H9 (cell line): ENCODE data around the gene SDR39U1. TPM values are rescaled to one million over a fixed set of nuclear protein-coding genes. Genes with fewer than 3 reads are reported as not detected.

ENCODE experiments used
- DNase-seq: peaks from one replicate; pipeline ENCODE4 v3.0.0-alpha.2; 2017
- H2AFZ ChIP-seq: one replicate; pipeline ENCODE4 v1.6.1; 2013; ENCODE audit warnings: mild to moderate bottlenecking, low read length, control low read depth, moderate library complexity
- H2AK5ac ChIP-seq: 2 replicates; pipeline ENCODE4 v1.6.1; 2013; ENCODE audit warnings: low read length, control low read depth, mixed read lengths; ENCODE audit not compliant: insufficient read length
- H2BK120ac ChIP-seq: one replicate; pipeline ENCODE4 v1.6.1; 2013; ENCODE audit warnings: low read depth, mild to moderate bottlenecking, low read length, control low read depth, inconsistent platforms; ENCODE audit not compliant: poor library complexity, severe bottlenecking
- H2BK12ac ChIP-seq: 2 replicates; pipeline ENCODE4 v1.6.1; 2013; ENCODE audit warnings: low read length, control low read depth, mixed read lengths, low read depth; ENCODE audit not compliant: insufficient read length
- H2BK15ac ChIP-seq: 2 replicates; pipeline ENCODE4 v1.6.1; 2013; ENCODE audit warnings: low read depth, low read length, control low read depth
- H2BK20ac ChIP-seq: one replicate; pipeline ENCODE4 v1.6.1; 2013; ENCODE audit warnings: low read depth, mild to moderate bottlenecking, low read length, control low read depth, inconsistent platforms; ENCODE audit not compliant: poor library complexity, severe bottlenecking
- H2BK5ac ChIP-seq: 2 replicates; pipeline ENCODE4 v1.6.1; 2013; ENCODE audit warnings: low read length, control low read depth, mixed read lengths; ENCODE audit not compliant: insufficient read length
- H3K14ac ChIP-seq: 2 replicates; pipeline ENCODE4 v1.6.1; 2013; ENCODE audit warnings: low read length, control low read depth; ENCODE audit not compliant: insufficient read depth
- H3K18ac ChIP-seq: 2 replicates; pipeline ENCODE4 v1.6.1; 2013; ENCODE audit warnings: low read depth, mild to moderate bottlenecking, mixed read lengths, low read length, control low read depth; ENCODE audit not compliant: insufficient read length
- H3K23ac ChIP-seq: 2 replicates; pipeline ENCODE4 v1.6.1; 2013; ENCODE audit warnings: low read length, control low read depth, mixed read lengths, low read depth; ENCODE audit not compliant: insufficient read length
- H3K23me2 ChIP-seq: 2 replicates; pipeline ENCODE4 v1.6.1; 2013; ENCODE audit warnings: low read depth, mild to moderate bottlenecking, mixed read lengths, low read length, control low read depth; ENCODE audit not compliant: insufficient read length, poor library complexity, severe bottlenecking
- H3K27ac ChIP-seq: 2 replicates; pipeline ENCODE4 v1.5.1; 2013; ENCODE audit warnings: low read length, control low read depth, mixed read lengths, low read depth; ENCODE audit not compliant: insufficient read length
- H3K27me3 ChIP-seq: 2 replicates; pipeline ENCODE4 v1.6.1; 2013; ENCODE audit warnings: low read length, control low read depth, inconsistent platforms; ENCODE audit not compliant: insufficient read depth
- H3K4ac ChIP-seq: 2 replicates; pipeline ENCODE4 v1.6.1; 2013; ENCODE audit warnings: low read depth, mild to moderate bottlenecking, control low read depth, inconsistent platforms, low read length, moderate library complexity
- H3K4me1 ChIP-seq: 2 replicates; pipeline ENCODE4 v1.6.1; 2013; ENCODE audit warnings: low read length, control low read depth, inconsistent platforms; ENCODE audit not compliant: insufficient read depth
- H3K4me2 ChIP-seq: 2 replicates; pipeline ENCODE4 v1.6.1; 2013; ENCODE audit warnings: low read length, control low read depth, mixed read lengths; ENCODE audit not compliant: insufficient read length, insufficient read depth
- H3K56ac ChIP-seq: 2 replicates; pipeline ENCODE4 v1.6.1; 2013; ENCODE audit warnings: low read depth, mild to moderate bottlenecking, mixed read lengths, low read length, control low read depth; ENCODE audit not compliant: insufficient read length
- H3K79me1 ChIP-seq: 2 replicates; pipeline ENCODE4 v1.6.1; 2013; ENCODE audit warnings: low read depth, mild to moderate bottlenecking, moderate library complexity, low read length, control low read depth, inconsistent platforms; ENCODE audit not compliant: insufficient read depth, poor library complexity, severe bottlenecking
- H3K79me2 ChIP-seq: 2 replicates; pipeline ENCODE4 v1.6.1; 2013; ENCODE audit warnings: low read length, control low read depth, inconsistent platforms; ENCODE audit not compliant: insufficient read depth
- H3K9ac ChIP-seq: 2 replicates; pipeline ENCODE4 v1.6.1; 2013; ENCODE audit warnings: low read length, control low read depth, mixed read lengths; ENCODE audit not compliant: insufficient read length; ENCODE audit errors: extremely low read depth
- H3K9me3 ChIP-seq: one replicate; pipeline ENCODE4 v1.6.1; 2013; ENCODE audit warnings: low read depth, low read length, inconsistent platforms; ENCODE audit not compliant: control insufficient read depth
- H3T11ph ChIP-seq: one replicate; pipeline ENCODE4 v1.6.1; 2013; ENCODE audit warnings: mild to moderate bottlenecking, low read length, control low read depth, inconsistent platforms
- H4K20me1 ChIP-seq: one replicate; pipeline ENCODE4 v1.6.1; 2013; ENCODE audit not compliant: control insufficient read depth, insufficient read length, insufficient read depth
- H4K5ac ChIP-seq: 2 replicates; pipeline ENCODE4 v1.6.1; 2013; ENCODE audit warnings: low read depth, mild to moderate bottlenecking, mixed read lengths, low read length, control low read depth; ENCODE audit not compliant: insufficient read length
- H4K8ac ChIP-seq: replicated peaks from 2 replicates; pipeline ENCODE4 v1.6.1; 2013; ENCODE audit warnings: low read length, control low read depth, mixed read lengths, low read depth; ENCODE audit not compliant: insufficient read length
- H4K91ac ChIP-seq: 2 replicates; pipeline ENCODE4 v1.6.1; 2013; ENCODE audit warnings: low read depth, mild to moderate bottlenecking, moderate library complexity, mixed read lengths, low read length, control low read depth; ENCODE audit not compliant: insufficient read length
- H3K27ac Mint-ChIP-seq, 3 experiments: 2 replicates in 2 of 3; 3 replicates in 1 of 3; pipeline ENCODE4 v1.8.0; 2020 to 2021; ENCODE audit warnings: mixed read lengths in 3 of 3, mild to moderate bottlenecking in 1 of 3, moderate library complexity in 1 of 3
- H3K27me3 Mint-ChIP-seq: 2 replicates; pipeline ENCODE4 v1.8.0; 2021; ENCODE audit warnings: low read depth, mild to moderate bottlenecking, moderate library complexity, mixed read lengths
- H3K36me3 Mint-ChIP-seq, 3 experiments: 2 replicates in 2 of 3; 3 replicates in 1 of 3; pipeline ENCODE4 v1.8.0; 2020 to 2021; ENCODE audit warnings: low read depth in 3 of 3, mixed read lengths in 3 of 3; ENCODE audit not compliant: insufficient read depth in 1 of 3
- H3K4me1 Mint-ChIP-seq, 2 experiments: 2 replicates each; pipeline ENCODE4 v1.8.0; 2020; ENCODE audit warnings: mixed read lengths in 2 of 2
- H3K4me3 Mint-ChIP-seq, 2 experiments: 2 replicates in 1 of 2; 3 replicates in 1 of 2; pipeline ENCODE4 v1.8.0; 2020 to 2021; ENCODE audit warnings: mild to moderate bottlenecking in 2 of 2, mixed read lengths in 2 of 2, moderate library complexity in 1 of 2
- H3K9me3 Mint-ChIP-seq, 2 experiments: 2 replicates in 1 of 2; 3 replicates in 1 of 2; pipeline ENCODE4 v1.8.0; 2020; ENCODE audit warnings: mild to moderate bottlenecking in 2 of 2, mixed read lengths in 2 of 2, moderate library complexity in 1 of 2
- CTCF ChIP-seq: fragments of 200-600 bp; sonication (generic); conservative IDR thresholded peaks from 3 replicates; pipeline ENCODE4 v1.8.0; 2021; ENCODE audit warnings: antibody characterized with exemption, mild to moderate bottlenecking
- WGBS: extraction: QIAGEN DNeasy Blood & Tissue Kit; methylation state at CpG from one replicate; pipeline ENCODE4 v1.1.7; 2013; ENCODE audit warnings: missing lambda C conversion rate, low lambda C conversion rate, mixed read lengths; ENCODE audit not compliant: insufficient read length; ENCODE audit errors: extremely low coverage; 5-methylcytosine and 5-hydroxymethylcytosine counted together
- total RNA-seq: library from RNA; stranded (reverse); gene quantifications from 2 replicates; pipeline ENCODE4 v1.2.1, GENCODE V29; 2021

SDR39U1 gene
- total RNA-seq, 1 experiment from 2014 or later = 56.2 TPM

DNA sequence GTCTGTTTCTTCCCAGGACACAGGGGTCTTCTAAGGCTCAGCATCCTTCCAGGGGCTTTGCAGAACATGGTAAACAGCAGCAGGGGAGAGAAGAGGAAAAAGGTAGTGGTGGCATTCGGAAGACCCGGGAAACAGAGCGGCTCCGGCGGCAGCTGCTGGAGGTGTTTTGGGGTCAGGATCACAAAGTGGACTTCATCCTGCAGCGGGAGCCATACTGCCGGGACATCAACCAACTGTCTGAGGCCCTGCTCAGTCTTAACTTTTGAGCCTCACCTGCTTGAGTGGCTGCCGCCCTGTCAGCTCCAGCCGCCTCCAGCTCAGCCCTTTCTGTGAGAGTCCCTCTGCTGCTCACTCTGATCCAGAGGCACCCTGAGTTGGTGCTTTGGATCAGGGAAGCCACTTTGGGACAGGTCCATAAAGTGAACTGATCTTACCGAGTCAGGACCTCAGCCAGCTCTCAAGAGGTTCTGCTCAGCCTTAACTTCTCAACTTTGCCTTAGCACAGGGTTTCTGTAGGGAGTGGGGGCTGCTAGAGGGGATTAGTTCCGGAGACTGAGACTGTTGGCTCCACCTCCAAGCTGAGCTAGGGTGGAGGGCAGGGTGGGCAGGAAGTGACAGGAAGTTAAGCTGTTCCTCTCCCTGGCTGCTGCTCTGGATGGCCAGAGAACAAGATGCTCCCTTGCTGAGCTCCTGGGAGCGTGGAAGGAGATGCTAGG lies 5.4 kb downstream of the SDR39U1 start:
- Histone ChIP-seq H3K79me2 (no peaks in the 10 kb centered on the region), H4K8ac (no peak overlapping the region), H2BK15ac (no peak overlapping the region), H4K5ac (no peak overlapping the region), H3K4me1 (no peaks in the 10 kb centered on the region), H2AFZ (no peak overlapping the region), H3K56ac (no peak overlapping the region), H3K9me3 (no peaks in the 10 kb centered on the region), H2BK12ac (no peak overlapping the region), H3K4ac (no peak overlapping the region), H3K23ac (no peak overlapping the region), H3K23me2 (peaks cover 4% of the 10 kb centered on the region), H2BK20ac (no peak overlapping the region), H3T11ph (no peak overlapping the region), H3K27me3 (no peaks in the 10 kb centered on the region), H3K27ac (no peak overlapping the region), H3K14ac (no peak overlapping the region), H4K91ac (no peak overlapping the region), H3K18ac (no peak overlapping the region), H4K20me1 (no peaks in the 10 kb centered on the region), H2AK5ac (no peak overlapping the region), H3K9ac (no peak overlapping the region), H2BK120ac (no peak overlapping the region), H2BK5ac (no peak overlapping the region), H3K4me2 (no peak overlapping the region), H3K79me1 (peaks cover 2% of the 10 kb centered on the region)
- Mint-ChIP-seq H3K27ac (peak overlapping the region in 1 of 3 experiments; percentile 92; a peak in 2 of 7 replicates), H3K27me3 (no peaks in the 10 kb centered on the region), H3K4me3 (no peak overlapping the region; a peak in 1 of 5 replicates), H3K9me3 (no peaks in the 10 kb centered on the region), H3K4me1 (peaks cover 11 to 12% of the 10 kb centered on the region in 2 experiments), H3K36me3 (peaks cover 19 to 61% (median 57%) of the 10 kb centered on the region in 3 experiments; a peak in 6 of 7 replicates)
- no CpG with 5 or more reads among the region's 12 CpGs for WGBS
- 0 out of 3 replicates have a peak, but pooled peaks have one; percentile 3 for TF ChIP-seq CTCF
- DNase-seq = no peak
